GM21576 (cell line): ENCODE data around the gene CHRM5.
"Not testable (repeated sequence)": the region's sequence is repeated elsewhere in the genome, so short reads cannot be mapped to it uniquely, and the experiment has no call there.

Experiments
- ATAC-seq: cut with Tn5 transposase; IDR thresholded peaks from one replicate; pipeline ENCODE4 v1.9.1; 2021; ENCODE audit warnings: mild to moderate bottlenecking, moderate library complexity; ENCODE audit not compliant: unreplicated experiment

The CHRM5 gene

DNA sequence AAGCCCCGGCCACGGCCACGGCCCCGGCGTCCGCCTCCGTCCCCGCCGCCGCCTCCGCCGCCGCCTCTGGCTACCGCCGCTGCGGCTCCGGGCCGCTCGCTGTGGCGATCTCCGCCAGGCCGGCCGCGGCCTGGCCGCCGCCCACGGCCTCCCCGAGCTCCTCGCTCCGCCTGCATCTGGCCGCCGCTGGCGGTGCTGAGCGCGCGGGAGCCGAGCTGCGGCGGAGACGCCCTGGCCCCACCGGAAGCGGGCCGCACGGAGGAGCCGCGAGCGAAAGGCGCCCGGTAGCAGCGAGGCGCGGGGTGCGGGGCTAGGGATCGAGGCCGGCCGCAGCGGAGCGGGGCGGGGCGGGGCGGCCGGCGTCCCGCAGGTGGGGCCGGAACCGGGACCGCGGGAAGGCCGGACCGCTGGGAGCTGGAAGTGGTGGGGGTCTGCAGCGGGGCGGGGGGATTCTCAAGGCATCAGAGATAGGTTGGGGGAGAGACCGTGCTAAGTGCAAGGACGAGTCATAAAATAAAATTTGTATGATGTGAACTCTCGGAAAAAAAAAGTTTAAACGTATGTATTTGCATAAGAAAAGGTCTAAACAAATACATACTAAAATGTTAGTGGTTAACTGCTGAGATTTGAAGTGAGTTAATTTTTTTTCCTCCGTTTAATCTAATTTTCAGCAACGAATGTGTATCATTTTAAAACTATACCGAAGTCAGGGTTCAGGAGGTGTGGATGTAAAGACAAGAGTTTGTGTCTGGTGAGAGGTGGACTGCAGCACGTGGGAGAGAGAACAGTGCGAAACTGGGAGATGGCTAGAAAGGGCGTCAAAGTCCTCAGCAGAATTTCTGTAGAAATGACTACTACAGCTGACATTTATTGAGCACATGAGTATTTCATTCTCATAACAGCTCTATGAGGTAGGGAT, 70.8 kb downstream of the CHRM5 start, which contains the start of gene AVEN:
AVEN (minus strand) TSS at position 334 of the 919 bp plus-strand sequence; CDS start at position 176, 158 bp downstream.
- ATAC-seq = peak; percentile 41

DNA sequence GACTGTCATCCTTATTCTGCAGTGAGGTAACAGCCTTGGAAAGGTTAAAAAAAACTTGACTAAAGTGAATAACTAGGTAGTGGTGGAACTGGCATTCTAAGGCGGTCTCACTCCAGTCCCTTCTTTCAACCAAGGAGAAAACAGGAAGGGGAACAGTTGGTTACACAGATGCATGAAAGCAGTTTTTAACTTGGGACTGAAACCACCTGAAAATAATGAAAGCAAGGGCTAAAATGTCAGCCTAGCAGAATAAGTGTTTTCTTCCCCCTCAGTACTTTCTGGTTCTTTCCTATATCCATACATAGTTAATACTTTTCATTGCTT, 71.5 kb downstream of the CHRM5 start:
- peak; percentile 24 for ATAC-seq

DNA sequence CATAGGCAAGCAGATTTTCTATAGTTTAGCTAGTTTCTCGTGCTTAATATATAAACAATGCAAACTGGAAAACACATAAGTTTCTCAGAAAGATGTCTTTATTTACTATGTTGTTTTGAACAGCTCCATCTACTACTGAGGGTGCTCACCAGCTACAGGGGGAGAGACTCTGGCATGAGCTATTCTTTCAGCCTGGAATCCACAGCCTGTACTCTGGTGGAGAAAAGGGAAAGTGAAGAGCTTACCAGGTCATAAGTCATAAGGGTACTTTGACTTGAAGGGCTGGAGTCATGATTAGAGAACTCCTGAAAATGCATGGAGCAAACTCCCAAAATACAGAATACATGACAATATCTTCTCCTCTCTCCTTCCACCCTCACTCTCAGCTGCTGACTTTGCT, 75.1 kb downstream of the CHRM5 start:
- no peak for ATAC-seq

DNA sequence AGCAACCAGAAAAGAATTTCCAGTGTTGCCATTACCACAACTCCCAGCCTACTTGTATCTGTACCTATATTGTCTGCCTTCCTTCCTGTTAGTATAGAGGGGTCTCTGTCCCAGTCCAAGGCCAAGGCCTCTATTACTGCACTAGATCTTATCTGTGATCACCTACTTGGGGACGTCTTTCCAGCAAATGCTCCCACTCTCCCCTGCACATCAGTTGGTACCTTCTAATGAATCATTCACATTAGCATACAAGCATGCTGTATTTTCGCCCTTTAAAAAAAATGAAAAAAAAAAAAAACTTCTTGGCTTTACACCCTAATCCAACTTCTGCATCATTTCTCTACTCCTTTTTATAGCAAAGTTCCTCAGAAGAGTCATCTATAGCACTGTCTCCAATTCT, 75.5 kb downstream of the CHRM5 start:
- ATAC-seq = no peak

DNA sequence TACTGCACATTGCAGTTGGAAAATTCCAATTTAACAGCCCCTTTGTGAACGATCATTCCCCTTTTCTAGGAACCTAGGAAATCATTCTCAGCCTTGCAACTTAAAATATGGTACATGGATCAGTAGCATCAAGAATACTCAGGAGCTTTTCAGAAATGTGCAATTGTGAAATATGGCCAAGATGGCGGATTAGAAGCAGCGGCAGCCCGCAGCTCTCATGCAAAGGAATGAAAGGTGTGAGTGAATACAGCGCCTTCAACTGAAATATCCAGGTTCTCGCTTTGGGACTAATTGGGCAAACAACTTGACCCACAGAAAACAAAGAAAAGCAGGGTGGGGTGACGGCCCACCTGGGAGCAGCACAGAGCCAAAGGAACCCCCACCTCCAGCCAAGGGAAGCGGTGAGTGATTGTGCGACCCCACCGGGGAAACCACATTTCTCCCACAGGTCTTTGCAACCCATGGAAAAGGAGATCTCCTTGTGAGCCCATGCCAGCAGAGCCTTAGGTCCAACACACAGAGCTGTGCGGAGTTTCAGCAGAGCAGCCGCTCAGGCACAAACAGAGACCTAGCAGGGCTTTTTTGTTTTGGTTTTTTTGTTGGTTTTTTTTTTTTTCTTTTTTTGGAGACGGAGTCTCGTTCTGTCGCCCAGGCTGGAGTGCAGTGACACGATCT, 78.3 kb downstream of the CHRM5 start:
- ATAC-seq = no peak

DNA sequence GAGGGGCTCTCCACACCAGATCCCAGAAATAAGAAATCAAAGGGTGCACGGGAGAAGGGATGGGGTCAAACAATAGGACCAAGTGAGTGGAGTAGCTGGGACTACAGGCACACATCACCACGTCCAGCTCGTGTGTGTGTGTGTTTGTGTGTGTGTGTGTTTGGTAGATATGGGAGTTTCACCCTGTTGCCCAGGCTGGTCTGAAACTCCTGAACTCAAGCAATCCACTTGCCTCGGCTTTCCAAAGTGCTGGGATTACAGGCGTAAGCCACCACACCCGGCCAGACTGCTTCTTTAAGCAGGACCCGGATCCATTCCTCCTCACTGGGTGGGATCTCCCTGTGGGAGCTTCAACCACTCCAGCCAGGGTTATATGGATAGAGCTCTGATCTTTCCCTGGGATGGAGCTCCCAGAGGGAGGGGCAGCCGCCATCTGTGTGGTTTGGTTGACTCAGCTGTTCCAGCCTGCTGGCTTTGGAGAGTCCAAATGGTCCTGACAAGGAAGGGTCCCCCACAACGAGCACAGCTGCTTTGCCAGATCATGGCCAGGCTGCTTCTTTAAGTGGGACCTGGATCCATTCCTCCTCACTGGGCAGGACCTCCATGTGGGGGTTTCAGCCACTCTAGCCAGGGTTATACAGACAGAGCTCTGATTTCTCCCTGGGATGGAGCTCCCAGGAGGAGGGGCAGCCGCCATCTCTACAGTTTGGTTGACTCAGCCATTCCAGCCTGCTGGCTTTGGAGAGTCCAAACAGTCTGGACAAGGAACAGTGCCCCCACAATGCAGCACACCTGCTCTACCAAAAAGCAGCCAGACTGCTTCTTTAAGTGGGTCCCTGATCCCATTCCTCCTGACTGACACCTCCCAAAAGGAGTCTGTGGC, 79.8 kb downstream of the CHRM5 start:
- ATAC-seq = no peak

DNA sequence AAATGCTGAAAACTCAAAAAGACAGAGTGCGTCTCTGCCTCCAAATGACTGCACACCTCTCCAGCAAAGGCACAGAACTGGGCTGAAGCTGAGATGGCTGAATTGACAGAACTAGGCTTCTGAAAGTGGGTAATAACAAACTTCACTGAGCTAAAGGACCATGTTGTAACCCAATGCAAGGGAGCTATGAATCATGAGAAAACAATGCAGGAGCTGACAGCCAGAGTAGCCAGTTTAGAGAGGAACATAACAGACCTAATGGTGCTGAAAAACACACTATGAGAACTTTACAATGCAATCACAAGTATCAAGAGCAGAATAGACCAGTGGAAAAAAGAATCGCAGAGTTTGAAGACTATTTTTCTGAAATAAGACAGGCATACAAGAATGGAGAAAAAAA, 80.8 kb downstream of the CHRM5 start:
- no peak for ATAC-seq

DNA sequence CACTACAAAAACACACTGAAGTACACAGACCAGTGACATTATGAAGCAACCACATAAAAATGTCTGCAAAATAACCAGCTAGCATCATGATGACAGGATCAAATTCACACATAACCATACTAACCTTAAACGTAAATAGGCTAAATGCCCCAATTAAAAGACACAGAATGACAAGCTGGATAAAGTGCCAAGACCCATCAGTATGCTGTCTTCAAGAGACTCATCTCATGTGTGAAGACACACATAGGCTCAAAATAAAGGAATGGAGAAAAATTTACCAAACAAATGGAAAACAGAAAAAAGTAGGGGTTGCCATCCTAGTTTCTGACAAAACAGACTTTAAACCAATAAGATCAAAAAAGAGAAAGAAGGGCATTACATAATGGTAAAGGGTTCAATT, 82.1 kb downstream of the CHRM5 start:
- ATAC-seq = not testable (repeated sequence)

DNA sequence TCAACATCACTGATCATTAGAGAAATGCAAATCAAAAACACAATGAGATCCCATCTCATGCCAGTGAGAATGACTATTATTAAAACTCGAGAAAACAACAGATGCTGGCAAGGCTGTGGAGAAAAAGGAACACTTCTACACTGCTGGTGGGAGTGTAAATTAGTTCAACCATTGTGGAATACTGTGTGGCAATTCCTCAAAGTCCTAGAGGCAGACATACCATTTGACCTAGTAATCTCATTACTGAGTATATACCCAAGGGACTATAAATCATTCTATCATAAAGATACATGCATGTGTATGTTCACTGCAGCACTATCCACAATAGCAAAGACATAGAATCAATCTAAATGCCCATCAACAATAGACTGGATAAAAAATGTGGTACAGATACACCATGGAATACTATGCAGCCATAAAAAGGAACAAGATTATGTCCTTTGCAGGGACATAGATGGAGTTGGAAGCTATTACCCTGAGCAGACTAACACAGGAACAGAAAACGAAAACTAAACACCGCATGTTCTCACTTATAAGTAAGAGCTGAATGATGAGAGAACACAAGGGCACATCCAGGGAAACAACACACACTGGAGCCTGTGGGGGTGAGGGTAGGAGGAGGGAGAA, 85.9 kb downstream of the CHRM5 start:
- no peak for ATAC-seq

DNA sequence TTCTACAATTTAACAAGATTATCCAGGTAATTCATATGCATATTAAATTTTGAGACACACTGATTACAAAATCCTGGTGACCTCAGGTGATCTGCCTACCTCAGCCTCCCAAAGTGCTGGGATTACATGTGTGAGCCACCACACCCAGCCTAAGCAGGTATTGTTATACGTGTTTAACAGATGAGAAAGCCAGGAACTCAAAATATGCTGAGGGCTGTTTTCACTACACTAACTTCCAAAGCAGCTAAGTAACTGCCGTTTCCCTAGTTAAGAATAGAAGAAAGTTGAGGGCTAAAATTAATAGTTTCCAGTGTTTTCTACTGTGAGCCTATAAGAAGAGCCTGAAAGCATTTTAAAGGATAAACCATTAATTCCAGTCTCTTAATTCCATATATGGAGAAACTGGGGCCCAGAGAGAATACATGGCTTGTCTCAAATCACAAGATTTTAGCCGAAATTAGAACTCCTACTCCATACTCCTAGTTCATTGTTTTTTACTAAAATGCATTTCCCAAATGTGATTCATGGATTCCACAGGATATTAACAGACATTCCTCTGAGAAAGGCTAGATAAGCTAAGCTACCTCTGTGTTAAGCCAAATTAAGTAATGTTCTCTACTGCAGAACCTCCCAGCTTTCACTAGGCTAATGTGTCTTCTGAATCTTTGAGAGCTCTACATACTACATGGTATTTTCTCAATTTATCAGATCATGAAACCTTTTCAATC, 87.7 kb downstream of the CHRM5 start:
- ATAC-seq = no peak

DNA sequence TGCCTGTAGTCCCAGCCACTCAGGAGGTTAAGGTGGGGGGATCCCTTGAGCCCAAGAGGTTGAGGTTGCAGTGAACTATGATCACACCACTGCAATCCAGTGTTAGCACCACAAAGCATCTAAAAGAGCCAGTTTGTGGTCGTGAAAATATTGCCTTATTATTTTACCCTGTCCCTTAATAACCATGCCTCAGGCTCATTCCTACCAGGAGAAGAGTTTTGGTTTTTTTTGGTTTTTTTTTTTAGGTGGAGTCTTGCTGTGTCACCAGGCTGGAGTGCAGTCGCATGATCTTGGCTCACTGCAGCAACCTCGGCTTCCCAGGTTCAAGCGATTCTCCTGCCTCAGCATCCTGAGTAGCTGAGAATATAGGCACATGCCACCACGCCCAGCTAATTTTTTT, 88.6 kb downstream of the CHRM5 start:
- ATAC-seq = no peak

DNA sequence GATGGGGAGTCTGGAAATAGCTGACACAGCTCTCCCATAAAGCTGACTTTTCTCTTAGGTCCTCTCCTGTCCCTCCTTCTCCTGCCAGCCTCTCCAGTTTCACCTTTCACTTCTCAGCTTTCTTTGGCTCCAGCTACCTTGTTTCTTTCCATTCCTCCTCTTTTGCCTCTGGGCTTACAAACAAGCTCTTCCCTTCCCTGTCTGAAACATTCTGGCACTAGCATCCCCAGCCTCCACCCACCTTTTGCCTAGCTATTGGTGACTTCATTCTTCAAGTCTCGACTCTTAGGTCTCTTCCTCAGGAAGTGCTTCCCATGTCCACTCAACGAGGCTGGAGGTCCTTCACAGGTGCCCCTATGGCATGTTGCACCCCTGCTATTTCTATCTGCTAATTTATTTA, 91.2 kb downstream of the CHRM5 start:
- no peak for ATAC-seq

DNA sequence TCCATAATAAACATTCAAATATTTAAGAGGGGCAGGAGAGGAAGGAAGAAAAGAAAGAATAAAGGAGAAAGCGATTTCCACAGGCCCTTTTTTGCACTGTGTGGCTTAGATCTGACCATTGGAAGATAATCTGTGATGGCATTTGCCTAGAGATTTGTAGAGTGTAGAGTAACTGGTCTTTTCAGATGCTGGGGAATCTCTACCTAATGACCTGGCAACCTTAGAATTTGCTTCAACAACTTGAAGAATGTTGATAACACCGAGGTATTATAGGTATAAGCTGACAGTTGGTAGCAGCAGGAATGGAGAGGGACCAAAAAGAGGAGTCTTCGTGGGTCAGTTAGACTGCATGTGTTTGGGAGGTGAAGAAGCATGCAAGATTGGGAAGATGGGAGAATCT, 91.6 kb downstream of the CHRM5 start:
- ATAC-seq = no peak

DNA sequence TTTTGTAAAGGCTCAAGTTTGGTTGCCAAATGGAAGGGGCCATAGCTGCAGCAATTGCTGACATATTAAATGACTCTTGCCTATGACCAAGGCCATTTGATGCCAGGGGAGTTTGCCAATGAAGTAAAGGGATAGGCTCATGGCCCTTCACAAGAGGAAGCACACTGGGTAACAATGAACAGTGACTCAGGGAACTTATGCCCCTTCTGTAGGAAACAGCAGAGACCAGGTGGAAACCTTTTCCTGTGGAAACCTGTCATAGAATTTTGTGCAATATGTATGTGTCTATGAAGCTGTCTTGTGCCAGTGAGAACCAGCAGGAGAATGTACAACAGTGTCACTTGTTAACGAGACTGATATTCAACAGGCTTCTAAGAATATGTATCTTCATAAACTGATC, 96.1 kb downstream of the CHRM5 start:
- no peak for ATAC-seq

DNA sequence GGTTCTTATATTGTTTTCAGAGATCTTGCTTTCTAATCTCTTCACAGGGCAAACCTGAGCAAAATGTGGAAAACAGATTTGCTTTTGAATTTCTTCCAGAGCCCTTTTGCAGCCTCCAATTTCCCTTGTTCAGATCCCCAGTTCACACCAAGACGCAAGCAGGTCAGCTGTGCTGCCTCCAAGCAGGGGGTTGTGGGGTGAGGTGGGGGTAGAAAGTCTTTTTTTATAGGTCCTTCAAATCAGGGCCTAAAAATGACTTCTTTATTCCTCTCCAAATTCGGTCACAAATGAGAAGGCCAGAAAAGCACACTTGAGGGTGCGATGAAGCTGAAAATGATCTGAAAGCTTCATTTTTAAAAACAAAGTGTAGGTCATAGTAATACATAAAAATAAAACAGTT, 97.0 kb downstream of the CHRM5 start:
- ATAC-seq = no peak

DNA sequence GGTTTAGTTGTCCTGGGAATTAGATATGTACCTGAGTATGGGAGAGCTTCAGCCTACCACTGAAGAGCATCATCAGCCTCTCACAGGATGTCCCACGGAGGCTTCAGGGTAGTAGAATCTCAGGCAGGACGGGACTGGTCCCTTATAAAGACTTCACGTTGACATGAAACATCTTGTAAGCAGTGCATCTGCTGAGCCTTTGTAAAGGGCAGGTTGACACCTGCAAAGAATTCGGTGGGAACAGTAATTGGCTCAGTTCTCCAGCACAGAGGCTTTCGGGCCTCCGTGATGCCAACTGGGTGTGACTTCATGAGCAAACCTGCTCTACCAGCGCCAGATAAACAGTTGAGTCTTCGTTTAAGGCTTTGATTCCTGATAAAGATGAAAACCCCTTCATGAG, 97.6 kb downstream of the CHRM5 start:
- ATAC-seq = no peak

DNA sequence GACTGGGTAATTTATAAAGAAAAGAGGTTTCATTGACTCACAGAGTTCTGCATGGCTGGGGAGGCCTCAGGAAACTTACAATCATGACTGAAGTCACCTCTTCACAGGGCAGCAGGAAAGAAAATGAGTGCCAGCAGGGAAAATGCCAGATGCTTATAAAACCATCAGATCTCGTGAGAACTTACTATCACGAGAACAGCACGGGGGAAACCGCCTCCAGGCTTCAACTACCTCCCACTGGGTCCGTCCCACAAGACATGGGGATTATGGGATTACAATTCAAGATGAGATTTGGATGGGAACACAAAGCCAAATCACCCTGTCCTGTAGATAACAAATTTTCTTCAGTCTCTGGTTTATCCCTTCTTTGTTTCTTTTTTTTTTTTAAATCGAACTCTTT, 101.7 kb downstream of the CHRM5 start:
- ATAC-seq = no peak

DNA sequence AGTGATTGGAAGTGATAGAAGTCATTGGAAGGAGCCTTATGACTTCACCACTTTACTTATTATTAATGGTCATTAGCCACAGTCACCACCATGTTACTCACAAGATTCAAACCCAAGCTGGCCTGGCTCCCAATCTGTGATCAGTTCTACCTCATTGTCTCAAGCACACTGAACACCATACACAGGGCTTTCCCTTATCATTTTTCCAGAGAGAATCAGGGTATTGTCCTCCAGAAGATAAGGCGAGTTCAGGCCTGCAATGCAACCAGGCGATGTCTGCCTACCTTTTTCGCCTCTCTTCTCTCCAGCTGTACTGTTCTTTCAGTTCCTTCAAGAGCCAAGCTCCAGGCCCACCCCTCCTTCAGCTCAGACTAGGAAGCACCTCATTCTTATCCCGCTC, 108.5 kb downstream of the CHRM5 start:
- no peak for ATAC-seq

DNA sequence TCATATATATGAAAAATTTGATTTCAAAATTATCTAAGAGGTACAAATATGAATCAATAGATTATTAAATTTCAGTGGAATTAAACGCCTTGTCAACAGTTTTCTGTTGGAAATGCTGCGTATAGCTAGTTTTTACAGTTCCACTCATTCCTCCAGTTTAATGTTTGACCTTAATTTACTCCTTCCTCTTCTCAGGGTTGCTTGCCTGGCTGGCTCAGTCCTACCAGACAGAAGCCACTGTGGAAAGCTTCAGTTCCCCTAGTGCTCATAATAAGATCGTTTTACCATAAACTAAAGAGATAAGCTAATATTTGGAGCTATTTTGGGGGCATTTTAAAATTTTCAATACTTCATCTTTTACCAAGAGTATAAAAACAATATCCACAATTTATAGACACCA, 110.6 kb downstream of the CHRM5 start:
- no peak for ATAC-seq

DNA sequence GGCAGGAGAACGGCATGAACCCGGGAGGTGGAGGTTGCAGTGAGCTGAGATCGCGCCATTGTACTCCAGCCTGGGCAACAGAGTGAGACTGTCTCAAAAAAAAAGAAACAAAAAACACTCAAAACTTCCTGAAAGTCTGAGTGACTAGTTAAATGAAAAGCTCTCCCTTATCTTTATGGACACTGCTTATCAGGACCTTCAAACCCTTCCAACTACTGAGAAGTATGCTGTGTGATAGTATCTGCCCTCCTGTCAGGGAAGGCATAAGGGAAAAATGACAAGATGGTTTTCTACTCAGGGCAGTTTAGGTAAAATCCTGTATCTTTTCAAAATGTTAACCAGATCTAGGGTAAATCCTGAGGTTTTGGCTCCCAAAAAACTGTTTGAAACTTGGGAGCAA, 111.6 kb downstream of the CHRM5 start:
- ATAC-seq = no peak
